ENCODE measurements around the gene PLA2R1.

PLA2R1 gene

GRCh38 chr2:159922563-159922962, 139.9 kb downstream of the PLA2R1 start:
- DNase-seq, result no peak

GRCh38 chr2:159921752-159922404, 140.5 kb downstream of the PLA2R1 start:
- peak; percentile 67 for DNase-seq

- no peak for DNase-seq
Observed at GRCh38 chr2:159916511-159916910, 145.9 kb downstream of the PLA2R1 start.

- no peak for DNase-seq
Observed at GRCh38 chr2:159913900-159914299, 148.5 kb downstream of the PLA2R1 start.

DNA sequence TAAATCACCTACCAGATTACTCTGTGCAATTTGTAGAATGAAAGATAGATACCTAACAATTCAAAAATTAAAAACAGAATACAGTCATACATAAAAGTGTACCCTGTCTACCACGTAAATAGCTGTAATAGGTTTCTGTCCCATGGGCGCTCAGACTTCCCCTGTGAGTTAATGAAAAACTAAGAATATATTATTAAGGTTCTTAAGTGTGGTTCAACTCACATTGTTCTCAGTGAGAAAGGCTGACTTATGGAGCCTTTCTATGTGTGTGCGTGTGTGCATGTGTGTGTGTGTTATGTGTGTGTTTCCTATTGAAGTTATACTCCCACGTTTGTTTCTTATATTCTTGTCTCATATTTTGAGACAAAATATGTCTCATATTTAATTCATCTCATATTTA, 149.8 kb downstream of the PLA2R1 start:
- no peak for DNase-seq

DNA sequence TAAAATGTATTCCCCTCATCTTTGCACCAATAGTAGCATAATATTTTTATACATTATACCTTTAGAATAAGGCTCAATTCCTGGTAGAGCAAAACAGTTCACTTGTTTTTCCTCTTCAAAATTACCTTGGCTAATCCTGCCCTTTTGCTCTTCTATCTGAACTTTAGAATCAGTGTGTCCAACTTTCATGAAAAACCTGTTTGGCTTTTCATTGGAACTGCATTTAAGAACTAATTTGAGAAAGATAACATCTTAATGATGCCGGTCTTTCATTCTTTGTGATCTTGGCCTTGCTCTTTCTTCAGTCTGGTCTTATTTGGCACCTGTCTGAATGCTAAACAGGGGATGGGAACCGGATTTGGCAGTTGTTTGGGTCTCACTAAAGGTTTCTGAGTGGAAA, 151.5 kb downstream of the PLA2R1 start:
- no peak for DNase-seq

DNA sequence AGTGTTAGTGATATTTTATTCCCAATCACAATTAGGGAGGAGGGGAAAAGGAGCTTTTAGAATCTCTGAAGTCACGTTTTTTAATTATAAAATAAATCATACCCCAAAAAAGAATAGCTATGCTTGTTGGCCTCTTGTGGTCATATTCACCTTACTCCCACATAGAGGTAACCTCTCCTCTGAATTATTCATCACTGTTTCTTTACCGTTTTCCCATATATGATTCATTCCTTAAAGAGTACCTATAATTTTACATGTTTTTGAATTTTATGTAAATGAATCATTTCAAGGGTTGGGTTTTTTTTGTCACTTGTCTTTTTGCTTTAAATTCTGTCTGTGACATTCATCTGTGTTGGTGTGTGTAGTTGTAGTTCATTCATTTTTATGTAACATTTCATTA, 153.8 kb downstream of the PLA2R1 start:
- no peak for DNase-seq

DNA sequence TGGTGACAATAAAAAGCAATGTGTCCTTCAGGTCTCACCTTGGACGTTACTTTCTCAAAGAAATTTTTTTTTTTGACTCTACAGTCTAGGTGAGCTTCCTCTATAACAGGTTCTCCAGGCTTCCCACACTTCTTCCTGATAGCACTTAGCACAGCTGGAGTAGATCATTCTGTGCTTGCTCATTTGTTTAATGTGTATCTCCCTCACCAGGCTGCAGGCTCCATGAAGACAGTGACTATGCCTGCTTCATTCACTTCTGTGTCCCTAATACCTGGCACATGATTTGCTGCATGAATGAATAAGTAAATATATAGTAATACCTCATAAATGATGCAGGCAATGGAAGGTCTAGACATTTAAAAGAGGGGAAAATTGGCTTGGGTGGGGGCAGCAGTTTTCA, 154.5 kb downstream of the PLA2R1 start:
- DNase-seq, result no peak

- DNase-seq, result no peak
Observed at GRCh38 chr2:159905926-159906714, 156.3 kb downstream of the PLA2R1 start.

- no peak for DNase-seq
Observed at GRCh38 chr2:159904959-159905305, 157.5 kb downstream of the PLA2R1 start.

DNA sequence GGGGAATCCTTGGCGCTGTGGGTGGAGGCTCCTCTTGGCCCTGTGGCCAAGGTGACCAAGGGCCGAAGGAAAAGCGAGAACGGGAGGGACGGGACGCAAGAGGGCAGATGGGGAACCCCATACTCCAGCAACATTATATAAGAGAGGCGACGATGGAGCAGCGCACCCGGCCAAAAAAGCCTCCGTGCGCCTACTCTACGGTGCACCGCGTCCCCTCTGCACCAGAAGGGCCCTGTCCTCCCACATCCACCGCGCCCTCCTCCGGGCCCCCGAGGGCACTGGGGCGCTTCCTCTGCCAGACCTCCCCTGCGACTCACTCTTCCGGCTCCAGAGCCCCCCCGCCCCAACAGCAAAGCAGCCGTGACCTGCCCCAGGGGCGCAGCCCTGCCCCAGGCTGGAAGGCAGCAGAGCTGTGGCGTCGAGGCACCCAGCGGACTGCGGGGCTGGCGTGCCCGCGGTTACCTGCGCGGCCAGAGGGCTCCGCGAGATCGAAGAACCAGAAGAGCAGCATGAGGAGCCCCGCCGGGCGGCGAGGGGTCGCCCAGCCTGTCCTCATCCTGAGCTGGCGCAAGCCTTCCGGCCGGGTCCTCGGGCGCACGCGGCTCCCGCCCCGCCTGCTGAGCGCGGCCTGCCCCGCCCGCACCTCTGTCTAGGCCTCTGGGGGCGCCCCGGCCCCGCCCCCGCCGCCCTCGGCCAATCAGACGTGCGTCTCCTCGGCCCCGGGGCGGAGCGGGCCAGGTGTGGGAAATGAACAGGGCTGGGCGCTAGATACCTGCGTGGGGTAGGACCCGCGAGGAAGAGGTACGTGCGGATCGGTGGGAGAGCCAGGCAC, 158.1 kb downstream of the PLA2R1 start, which contains the start of gene LY75:
Gene LY75, minus strand, starts transcription at position 630 of the 832 bp plus-strand sequence.
- peak; percentile 86 for DNase-seq

- DNase-seq, result peak; percentile 75
Observed at GRCh38 chr2:159903443-159904126, 158.8 kb downstream of the PLA2R1 start.

DNA sequence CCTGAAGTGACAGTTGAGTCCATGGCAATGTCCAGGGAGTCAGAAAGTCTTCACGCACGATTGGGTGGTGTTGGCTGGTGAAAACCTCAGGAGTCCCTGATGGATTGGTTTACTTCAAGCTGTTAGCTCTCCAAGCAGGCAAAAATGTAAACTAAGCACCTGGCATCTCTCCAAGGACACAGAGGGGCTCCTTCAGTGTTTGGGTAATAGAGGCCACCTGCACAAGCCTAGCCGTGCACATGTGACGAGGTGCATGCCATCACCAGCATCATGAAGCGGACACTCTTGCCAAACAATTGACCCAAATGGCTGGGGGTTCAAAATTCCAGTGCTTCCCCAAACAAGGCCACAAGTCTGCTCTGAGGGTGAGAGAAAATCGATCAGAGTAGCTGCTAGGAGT, 159.7 kb downstream of the PLA2R1 start:
- DNase-seq, result no peak

DNA sequence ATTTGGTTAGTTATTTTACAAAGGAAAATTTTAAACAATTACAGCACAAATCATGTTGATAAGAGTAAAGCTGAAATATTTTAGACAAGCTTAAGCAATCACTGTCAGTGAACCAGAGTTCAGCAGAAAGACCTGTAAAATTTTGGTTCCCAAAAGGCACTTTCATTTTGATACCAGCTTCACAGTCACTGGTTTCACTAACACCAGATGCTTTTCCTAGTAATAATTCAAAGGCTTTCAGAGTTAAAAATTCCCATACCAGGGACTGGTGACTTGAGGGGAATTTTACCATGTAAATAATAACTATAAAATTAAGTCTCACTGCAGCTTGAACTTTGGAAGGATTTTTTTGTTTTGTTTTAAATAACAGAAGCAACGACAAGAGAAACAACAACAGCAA, 162.1 kb downstream of the PLA2R1 start:
- no peak for DNase-seq

DNA sequence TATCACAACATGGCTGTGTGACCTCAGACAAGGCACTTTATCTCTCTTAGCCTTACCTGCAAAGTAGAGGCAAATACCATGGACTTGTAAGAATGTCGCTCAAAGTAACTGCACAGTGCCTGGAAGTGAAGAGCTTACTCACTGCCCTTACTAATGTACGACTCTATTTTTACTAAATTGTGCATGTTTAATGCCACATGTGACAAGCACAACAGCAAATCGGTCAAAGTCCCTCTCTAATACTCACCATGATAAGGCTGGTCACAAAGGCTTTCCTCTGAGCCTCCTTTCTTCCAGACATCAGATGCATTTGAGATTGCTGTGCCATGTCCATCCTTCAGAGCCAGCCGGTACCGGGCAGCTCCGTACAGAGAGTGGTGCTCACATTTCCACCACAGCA, 164.0 kb downstream of the PLA2R1 start:
- no peak for DNase-seq

DNA sequence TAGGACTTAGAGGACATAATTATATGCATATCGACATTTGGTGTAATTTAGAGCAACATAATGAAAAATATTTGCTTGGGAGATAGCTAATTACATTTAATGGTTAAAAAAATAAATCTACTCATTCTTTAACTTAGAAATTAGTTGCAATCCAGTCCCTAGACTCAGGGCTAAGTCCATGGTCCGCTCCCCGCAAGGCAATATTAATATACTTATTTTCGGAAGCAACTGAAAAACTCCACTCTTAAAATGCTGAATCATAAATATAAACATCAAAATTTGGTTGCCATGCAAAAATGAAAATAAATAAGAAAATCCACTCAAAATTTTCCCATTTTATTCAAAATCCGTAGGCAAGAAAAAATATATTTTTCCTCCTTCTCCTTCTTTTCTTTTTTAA, 164.7 kb downstream of the PLA2R1 start:
- no peak for DNase-seq

DNA sequence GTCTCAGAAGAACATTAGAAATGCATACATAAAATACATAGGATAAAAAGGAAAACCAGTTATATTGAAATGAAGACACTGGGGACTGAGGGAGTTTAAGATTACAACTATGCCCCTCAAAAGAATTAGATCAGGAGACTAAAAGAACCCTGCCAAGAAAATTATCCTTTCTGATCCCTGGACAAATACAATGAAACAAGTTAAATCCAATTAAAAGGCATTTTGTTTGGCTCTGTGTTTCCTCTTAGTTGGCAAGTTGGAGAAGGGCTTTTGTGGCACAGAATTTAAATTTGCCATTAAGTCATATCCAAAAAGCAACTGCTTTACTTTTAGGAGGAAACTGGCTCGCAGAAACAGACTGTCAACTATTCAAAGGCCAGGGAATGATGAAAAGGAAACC, 165.3 kb downstream of the PLA2R1 start:
- DNase-seq, result no peak

- DNase-seq, result no peak
Observed at GRCh38 chr2:159895258-159896065, 167.0 kb downstream of the PLA2R1 start.

DNA sequence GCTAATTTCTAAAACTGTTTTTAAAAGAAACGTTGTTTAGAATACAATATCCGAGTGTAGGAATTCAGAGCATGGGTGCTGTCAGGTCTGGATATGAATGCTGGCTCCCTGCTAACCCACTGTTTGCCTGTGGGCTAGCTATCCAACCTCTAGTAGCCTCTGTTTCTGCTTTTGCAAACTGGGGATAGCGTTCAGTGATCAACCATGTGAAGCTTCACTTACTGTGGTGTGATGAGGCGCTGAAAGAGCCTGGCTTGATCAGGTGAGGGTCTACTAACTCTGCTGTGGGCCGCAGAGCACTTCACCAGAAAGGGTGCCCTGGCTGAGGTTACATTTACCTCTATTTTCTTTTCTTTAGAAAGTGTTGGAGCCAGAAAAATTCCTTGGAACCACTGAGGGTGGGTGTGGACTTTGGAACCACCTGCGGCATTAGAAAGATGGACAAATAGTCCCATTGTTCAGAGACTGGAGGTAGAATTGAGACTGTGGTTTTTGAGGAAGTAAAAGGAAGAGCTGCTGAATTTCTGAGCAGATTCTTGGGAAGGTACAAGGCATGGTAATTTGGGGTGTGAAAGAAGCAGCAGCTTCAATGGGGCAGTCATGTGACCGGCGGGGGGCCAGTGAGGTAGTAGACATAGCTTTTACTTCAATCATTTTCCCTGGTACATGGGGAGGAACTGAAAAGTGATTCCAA, 168.1 kb downstream of the PLA2R1 start:
- DNase-seq, result no peak

GRCh38 chr2:159892990-159893810, 169.2 kb downstream of the PLA2R1 start:
- DNase-seq, result no peak
